Measurements from ENCODE around the gene CD276.

Gene CD276

DNA sequence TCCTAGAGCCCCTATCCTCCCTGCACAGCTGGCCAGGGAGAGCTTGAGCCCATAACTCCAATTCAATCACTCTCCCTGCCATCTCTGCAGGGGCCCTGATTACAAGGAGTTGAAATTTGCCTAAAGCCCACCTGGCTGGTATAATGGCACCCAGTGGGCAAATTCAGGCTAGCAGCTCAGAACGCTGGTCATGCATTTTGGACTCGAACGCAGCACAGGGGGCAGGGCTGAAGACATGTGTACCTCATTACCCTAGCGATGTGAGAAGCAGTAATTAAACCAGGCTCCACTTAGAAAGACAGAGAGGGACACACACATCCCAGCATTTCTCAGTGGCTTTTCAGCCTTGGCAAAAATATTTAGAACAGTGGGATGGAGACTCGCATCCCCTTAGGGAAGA lies 65.8 kb downstream of the CD276 start:
- no peak for TF ChIP-seq CEBPB (IDR thresholded peaks at IDR 0.05)

DNA sequence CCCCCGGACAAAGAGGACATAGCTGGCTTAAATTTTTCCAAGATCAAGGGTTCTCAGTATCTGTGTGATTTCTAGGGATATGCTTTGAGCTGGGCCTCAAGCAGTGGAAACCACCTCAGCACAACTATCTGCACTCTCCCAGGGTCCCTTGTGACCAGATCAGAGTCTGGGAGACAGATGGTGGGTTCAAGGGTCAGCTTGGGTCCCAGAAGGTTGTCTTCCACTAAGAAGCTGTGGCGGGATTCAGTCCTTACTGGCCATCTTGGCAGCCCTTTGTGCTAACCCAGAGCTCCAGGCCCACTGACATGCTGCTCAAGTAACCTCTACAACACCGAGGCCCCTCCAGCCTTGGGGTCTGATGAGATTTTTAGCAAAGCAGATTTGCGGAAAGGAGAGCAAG lies 66.3 kb downstream of the CD276 start:
- TF ChIP-seq, protein P1, sequence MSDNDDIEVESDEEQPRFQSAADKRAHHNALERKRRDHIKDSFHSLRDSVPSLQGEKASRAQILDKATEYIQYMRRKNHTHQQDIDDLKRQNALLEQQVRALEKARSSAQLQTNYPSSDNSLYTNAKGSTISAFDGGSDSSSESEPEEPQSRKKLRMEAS (IDR thresholded peaks at IDR 0.05) = no peak
- TF ChIP-seq TAF1 (IDR thresholded peaks at IDR 0.05; ENCODE audit: low read depth) (no peak), FOXM1 (IDR thresholded peaks at IDR 0.05; ENCODE audit: borderline replicate concordance, low read depth) (no peak), RAD21 (IDR thresholded peaks at IDR 0.05; ENCODE audit: low read depth) (no peak), CEBPB (IDR thresholded peaks at IDR 0.05) (no peak), NFIC (IDR thresholded peaks at IDR 0.05) (no peak), TCF12 (IDR thresholded peaks at IDR 0.05; ENCODE audit: low read depth) (no peak), YY1 (IDR thresholded peaks at IDR 0.05; ENCODE audit: low read depth) (no peak), CREB1 (IDR thresholded peaks at IDR 0.05; ENCODE audit: low read depth) (no peak), ZBTB7A (IDR thresholded peaks at IDR 0.05; ENCODE audit: low read depth) (no peak)
- TF ChIP-seq, protein P2, sequence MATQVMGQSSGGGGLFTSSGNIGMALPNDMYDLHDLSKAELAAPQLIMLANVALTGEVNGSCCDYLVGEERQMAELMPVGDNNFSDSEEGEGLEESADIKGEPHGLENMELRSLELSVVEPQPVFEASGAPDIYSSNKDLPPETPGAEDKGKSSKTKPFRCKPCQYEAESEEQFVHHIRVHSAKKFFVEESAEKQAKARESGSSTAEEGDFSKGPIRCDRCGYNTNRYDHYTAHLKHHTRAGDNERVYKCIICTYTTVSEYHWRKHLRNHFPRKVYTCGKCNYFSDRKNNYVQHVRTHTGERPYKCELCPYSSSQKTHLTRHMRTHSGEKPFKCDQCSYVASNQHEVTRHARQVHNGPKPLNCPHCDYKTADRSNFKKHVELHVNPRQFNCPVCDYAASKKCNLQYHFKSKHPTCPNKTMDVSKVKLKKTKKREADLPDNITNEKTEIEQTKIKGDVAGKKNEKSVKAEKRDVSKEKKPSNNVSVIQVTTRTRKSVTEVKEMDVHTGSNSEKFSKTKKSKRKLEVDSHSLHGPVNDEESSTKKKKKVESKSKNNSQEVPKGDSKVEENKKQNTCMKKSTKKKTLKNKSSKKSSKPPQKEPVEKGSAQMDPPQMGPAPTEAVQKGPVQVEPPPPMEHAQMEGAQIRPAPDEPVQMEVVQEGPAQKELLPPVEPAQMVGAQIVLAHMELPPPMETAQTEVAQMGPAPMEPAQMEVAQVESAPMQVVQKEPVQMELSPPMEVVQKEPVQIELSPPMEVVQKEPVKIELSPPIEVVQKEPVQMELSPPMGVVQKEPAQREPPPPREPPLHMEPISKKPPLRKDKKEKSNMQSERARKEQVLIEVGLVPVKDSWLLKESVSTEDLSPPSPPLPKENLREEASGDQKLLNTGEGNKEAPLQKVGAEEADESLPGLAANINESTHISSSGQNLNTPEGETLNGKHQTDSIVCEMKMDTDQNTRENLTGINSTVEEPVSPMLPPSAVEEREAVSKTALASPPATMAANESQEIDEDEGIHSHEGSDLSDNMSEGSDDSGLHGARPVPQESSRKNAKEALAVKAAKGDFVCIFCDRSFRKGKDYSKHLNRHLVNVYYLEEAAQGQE (IDR thresholded peaks at IDR 0.05; ENCODE audit: low read depth) = no peak
- TF ChIP-seq, protein P3, sequence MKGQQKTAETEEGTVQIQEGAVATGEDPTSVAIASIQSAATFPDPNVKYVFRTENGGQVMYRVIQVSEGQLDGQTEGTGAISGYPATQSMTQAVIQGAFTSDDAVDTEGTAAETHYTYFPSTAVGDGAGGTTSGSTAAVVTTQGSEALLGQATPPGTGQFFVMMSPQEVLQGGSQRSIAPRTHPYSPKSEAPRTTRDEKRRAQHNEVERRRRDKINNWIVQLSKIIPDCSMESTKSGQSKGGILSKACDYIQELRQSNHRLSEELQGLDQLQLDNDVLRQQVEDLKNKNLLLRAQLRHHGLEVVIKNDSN (IDR thresholded peaks at IDR 0.05) = no peak

DNA sequence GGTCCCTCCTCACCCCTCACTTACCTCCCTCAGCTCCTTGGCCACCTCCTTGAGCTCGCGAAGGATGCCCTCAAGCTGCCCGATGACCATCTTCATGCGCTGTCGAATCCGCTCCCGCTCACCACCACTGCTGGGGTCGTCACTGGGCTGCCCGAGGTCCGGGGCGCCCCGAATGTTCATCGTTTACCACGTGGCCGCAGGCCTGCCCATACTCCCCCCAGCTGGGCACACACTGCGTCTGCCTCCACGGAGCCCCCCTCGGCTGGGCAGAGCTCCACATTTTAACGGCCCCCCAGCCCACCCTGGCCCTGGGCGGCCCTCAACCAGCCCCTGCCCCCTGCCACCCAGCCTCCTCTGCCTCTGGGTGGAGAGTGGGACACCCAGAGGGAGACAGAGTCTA lies 66.8 kb downstream of the CD276 start:
- TF ChIP-seq EGR1 (IDR thresholded peaks at IDR 0.05) = no peak
- no peak for TF ChIP-seq EP300 (IDR thresholded peaks at IDR 0.05; ENCODE audit: borderline replicate concordance)
- TF ChIP-seq TCF12 (IDR thresholded peaks at IDR 0.05; ENCODE audit: low read depth) = no peak
- TF ChIP-seq FOXM1 (IDR thresholded peaks at IDR 0.05; ENCODE audit: borderline replicate concordance, low read depth) = no peak

DNA sequence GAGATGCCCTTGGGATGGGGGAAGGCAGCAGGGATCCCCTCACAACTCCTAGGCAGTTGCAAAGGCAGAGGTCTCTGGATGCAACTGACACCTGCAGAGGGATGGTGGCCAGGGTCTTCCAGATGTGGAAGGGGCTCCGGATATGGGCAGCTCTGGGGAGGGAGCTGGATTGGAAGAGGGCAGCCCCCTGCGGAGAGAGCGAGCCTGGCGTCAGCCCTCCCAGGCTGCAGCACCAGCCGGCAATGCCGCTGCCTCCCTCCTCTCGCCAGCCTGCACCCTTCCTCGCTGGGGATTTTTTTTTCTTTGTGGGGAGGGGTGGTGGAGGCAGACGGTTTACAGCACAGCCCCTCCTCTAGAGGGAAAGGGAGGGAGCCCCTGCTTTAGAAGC lies 67.3 kb downstream of the CD276 start:
- TF ChIP-seq EGR1 (IDR thresholded peaks at IDR 0.05) (no peak), EP300 (IDR thresholded peaks at IDR 0.05; ENCODE audit: borderline replicate concordance) (no peak), CEBPB (IDR thresholded peaks at IDR 0.05) (no peak), FOXM1 (IDR thresholded peaks at IDR 0.05; ENCODE audit: borderline replicate concordance, low read depth) (no peak), NFIC (IDR thresholded peaks at IDR 0.05) (no peak), TCF12 (IDR thresholded peaks at IDR 0.05; ENCODE audit: low read depth) (no peak), ZBTB7A (IDR thresholded peaks at IDR 0.05; ENCODE audit: low read depth) (no peak), TAF1 (IDR thresholded peaks at IDR 0.05; ENCODE audit: low read depth) (no peak), YY1 (IDR thresholded peaks at IDR 0.05; ENCODE audit: low read depth) (no peak), TEAD4 (IDR thresholded peaks at IDR 0.05) (no peak), CREB1 (IDR thresholded peaks at IDR 0.05; ENCODE audit: low read depth) (no peak), RAD21 (IDR thresholded peaks at IDR 0.05; ENCODE audit: low read depth) (no peak)
- TF ChIP-seq, protein P3 (IDR thresholded peaks at IDR 0.05) = no peak
- TF ChIP-seq, protein P2 (IDR thresholded peaks at IDR 0.05; ENCODE audit: low read depth) = no peak
- TF ChIP-seq, protein P1 (IDR thresholded peaks at IDR 0.05) = no peak

DNA sequence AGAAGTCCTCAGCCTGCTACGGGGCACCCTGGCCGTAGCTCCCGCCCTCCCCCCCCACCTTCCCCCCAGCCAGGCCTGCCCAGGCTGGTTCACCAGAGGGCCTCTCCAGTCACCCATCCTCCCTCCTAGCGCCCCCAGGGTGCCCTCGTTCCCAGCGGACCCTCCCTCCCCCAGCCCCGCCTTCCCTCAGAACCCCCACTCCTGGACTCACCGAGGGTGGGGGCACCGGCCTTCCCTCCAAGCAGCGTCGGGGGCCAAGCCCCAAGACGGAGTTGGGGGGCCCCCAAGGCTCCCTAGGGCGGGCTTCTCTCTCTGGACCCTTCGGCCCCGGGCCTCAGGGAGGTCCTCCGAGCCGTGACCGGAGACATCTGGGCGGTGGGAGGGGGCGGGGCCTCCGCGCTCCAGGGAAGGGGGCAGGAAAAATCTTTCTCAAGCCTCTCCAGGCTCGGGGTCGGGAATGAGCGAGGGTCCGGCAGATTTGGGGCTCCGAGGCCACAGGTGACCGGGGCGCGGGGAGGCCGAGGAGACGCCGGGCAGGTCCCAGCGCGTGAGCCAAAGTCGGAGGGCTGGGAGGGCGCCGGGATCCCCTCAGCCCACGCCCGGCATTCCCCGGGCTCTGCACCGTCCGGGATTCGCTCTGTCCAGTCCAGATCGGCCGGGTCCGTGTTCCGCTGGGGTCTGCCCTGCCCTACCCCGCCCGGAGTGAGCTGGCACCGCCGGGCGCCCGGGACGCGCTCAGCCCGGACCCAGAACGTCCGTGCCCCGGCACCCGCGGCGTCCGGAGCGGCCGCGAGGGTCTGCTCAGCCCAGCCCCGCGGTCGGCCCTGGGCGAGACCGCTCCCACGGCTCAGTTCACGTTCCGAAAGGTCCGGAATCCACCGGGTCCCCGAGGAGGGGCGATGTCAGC lies 68.0 kb downstream of the CD276 start:
- TF ChIP-seq EP300 (IDR thresholded peaks at IDR 0.05; ENCODE audit: borderline replicate concordance) (no peak), NFIC (IDR thresholded peaks at IDR 0.05) (no peak), FOXM1 (IDR thresholded peaks at IDR 0.05; ENCODE audit: borderline replicate concordance, low read depth) (no peak), EGR1 (IDR thresholded peaks at IDR 0.05) (no peak), CEBPB (IDR thresholded peaks at IDR 0.05) (no peak), TCF12 (IDR thresholded peaks at IDR 0.05; ENCODE audit: low read depth) (no peak), YY1 (IDR thresholded peaks at IDR 0.05; ENCODE audit: low read depth) (no peak), TEAD4 (IDR thresholded peaks at IDR 0.05) (no peak)
- TF ChIP-seq, protein P1 (IDR thresholded peaks at IDR 0.05) = no peak
- TF ChIP-seq, protein P2 (IDR thresholded peaks at IDR 0.05; ENCODE audit: low read depth) = no peak
